A549 (cell line): Measurements from ENCODE around the gene KRTCAP2.

Experiments
- MYC ChIP-seq: IDR thresholded peaks from 2 replicates; pipeline ENCODE4 v1.6.1; 2012; ENCODE audit warnings: mild to moderate bottlenecking, inconsistent platforms, low read length, improper control_type of control experiment, borderline replicate concordance
- RFX5 ChIP-seq: fragments of 450-650 bp; IDR thresholded peaks from 2 replicates; pipeline ENCODE4 v1.7.1; 2014; ENCODE audit warnings: antibody characterized with exemption, mild to moderate bottlenecking, moderate library complexity
- ZFP36 ChIP-seq: fragments of 450-650 bp; IDR thresholded peaks from 2 replicates; pipeline ENCODE4 v1.6.1; 2014; ENCODE audit warnings: borderline replicate concordance; ENCODE audit not compliant: partially characterized antibody
- TF ChIP-seq, protein P1 (sequence below): fragments of >200 bp; sonication (Bioruptor Twin); formaldehyde crosslinking; IDR thresholded peaks from 3 replicates; pipeline ENCODE4 v1.5.1; 2016
- TF ChIP-seq, protein P2 (sequence below): fragments of 200-600 bp; sonication (generic); IDR thresholded peaks from 2 replicates; pipeline ENCODE4 v1.6.1; 2016; ENCODE audit warnings: antibody characterized with exemption, mild to moderate bottlenecking, moderate library complexity

DNA sequence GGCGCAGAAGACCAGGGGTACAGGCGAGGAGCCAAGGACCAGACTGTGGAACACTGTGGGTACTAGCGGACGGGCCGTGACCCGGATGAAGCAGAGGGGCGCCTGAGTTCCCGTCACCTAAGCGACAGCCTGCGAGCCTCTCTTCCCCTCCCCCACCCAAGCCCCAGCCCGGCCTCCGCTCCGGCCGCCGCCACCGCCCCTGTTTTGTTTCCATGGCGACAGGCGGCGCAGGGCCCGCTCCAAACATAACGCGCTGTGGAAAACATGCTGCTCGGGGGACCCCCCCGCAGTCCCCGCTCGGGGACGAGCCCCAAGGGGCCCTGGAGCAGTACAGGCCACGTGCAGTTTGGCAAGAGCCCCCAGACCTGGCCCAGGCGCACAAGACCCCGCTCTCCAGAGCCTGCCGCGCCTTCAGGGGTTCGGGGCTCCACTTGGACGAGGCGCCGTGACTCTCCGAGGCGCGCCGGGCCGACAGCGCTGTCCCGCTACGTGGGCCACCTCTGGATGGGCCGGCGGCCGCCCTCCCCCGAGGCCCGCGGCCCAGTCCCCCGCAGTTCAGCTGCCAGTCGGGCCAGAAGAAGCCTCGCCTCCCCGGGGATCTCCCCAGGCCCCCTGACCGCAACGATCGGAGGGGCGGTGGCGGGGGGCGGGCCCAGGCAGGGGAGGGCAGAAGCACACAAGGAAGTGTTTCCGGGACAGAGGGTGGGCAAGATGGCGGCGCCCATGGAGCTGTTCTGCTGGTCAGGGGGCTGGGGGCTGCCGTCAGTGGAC lies 35.6 kb upstream of the KRTCAP2 start, which contains the start of gene MTX1:
- TF ChIP-seq, protein P1, sequence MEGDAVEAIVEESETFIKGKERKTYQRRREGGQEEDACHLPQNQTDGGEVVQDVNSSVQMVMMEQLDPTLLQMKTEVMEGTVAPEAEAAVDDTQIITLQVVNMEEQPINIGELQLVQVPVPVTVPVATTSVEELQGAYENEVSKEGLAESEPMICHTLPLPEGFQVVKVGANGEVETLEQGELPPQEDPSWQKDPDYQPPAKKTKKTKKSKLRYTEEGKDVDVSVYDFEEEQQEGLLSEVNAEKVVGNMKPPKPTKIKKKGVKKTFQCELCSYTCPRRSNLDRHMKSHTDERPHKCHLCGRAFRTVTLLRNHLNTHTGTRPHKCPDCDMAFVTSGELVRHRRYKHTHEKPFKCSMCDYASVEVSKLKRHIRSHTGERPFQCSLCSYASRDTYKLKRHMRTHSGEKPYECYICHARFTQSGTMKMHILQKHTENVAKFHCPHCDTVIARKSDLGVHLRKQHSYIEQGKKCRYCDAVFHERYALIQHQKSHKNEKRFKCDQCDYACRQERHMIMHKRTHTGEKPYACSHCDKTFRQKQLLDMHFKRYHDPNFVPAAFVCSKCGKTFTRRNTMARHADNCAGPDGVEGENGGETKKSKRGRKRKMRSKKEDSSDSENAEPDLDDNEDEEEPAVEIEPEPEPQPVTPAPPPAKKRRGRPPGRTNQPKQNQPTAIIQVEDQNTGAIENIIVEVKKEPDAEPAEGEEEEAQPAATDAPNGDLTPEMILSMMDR: no peak
- TF ChIP-seq, protein P2, sequence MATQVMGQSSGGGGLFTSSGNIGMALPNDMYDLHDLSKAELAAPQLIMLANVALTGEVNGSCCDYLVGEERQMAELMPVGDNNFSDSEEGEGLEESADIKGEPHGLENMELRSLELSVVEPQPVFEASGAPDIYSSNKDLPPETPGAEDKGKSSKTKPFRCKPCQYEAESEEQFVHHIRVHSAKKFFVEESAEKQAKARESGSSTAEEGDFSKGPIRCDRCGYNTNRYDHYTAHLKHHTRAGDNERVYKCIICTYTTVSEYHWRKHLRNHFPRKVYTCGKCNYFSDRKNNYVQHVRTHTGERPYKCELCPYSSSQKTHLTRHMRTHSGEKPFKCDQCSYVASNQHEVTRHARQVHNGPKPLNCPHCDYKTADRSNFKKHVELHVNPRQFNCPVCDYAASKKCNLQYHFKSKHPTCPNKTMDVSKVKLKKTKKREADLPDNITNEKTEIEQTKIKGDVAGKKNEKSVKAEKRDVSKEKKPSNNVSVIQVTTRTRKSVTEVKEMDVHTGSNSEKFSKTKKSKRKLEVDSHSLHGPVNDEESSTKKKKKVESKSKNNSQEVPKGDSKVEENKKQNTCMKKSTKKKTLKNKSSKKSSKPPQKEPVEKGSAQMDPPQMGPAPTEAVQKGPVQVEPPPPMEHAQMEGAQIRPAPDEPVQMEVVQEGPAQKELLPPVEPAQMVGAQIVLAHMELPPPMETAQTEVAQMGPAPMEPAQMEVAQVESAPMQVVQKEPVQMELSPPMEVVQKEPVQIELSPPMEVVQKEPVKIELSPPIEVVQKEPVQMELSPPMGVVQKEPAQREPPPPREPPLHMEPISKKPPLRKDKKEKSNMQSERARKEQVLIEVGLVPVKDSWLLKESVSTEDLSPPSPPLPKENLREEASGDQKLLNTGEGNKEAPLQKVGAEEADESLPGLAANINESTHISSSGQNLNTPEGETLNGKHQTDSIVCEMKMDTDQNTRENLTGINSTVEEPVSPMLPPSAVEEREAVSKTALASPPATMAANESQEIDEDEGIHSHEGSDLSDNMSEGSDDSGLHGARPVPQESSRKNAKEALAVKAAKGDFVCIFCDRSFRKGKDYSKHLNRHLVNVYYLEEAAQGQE: no peak; the same call in 1 of the 2 replicates
- peak; percentile 84 for TF ChIP-seq MYC
- no peak for TF ChIP-seq ZFP36
- TF ChIP-seq RFX5: no peak
